Measurements from ENCODE around the gene GTF2I. TPM values are rescaled to one million over a fixed set of nuclear protein-coding genes. Genes with fewer than 3 reads are reported as not detected.
A peak's percentile ranks its signal among the peaks of the same experiment; 100 is the strongest.
"Not testable (repeated sequence)": the region's sequence is repeated elsewhere in the genome, so short reads cannot be mapped to it uniquely, and the experiment has no call there.

GTF2I gene
- polyA plus RNA-seq, 4 donors, result 265 to 437 (median 366) TPM

- DNase-seq (ENCODE audit: low read depth in 4 of 4, low spot score in 3 of 4), result not testable (repeated sequence)
Measured at GRCh38 chr7:74773760-74774750, 116.5 kb downstream of the GTF2I start, which contains the start of gene NCF1. Gene NCF1 (plus strand): TSS chr7:74774011. CDS start chr7:74774032, 21 bp downstream.

DNA sequence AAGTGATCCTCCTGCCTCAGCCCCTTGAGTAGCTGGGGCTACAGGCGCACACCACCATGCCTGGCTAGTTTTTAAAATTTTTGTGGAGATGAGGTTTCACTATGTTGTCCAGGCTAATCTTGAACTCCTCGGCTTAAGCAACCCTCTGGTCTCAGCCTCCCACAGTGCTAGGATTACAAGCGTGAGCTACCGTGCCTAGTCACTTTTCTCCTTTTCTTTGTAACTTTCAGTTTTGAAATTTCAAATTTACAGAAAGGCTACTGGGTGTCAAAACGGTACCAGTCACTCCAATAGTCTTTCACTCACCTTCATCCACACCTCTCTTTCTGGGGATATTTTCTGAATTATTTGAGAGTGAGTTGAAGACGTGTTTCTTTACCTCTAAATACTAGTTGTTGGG is 117.6 kb downstream of the GTF2I start:
- DNase-seq (ENCODE audit: low read depth in 4 of 4, low spot score in 3 of 4), result not testable (repeated sequence)

DNA sequence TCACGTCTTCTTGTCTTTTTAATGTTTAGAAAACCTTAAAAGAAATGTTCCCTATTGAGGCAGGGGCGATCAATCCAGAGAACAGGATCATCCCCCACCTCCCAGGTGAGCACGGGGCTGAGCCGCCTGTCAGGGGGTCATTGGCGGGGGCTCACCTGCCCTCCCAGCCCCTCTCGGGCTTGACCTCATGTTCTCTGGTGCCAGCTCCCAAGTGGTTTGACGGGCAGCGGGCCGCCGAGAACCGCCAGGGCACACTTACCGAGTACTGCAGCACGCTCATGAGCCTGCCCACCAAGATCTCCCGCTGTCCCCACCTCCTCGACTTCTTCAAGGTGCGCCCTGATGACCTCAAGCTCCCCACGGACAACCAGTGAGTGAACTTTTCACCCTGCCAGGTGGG is 121.5 kb downstream of the GTF2I start:
- DNase-seq (ENCODE audit: low read depth in 4 of 4, low spot score in 3 of 4), result not testable (repeated sequence)

DNA sequence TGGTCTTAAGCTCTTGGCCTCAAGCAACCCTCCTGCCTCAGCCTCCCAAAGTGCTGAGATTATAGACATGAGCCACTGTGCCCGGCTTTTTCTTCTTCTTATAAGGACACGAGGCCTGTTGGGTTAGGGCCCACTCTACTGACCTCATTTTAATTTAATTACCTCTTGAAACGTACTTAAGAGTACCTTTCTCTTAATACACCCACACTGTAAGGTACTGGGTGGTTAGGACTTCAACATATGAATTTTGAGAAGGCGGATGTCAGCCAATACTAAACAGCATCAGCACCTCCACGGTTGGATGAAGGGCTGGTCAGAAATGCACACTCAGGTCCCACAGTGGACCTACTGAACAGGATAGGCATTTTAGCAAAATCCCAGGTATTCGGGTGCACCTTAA is 124.2 kb downstream of the GTF2I start:
- DNase-seq (ENCODE audit: low read depth in 4 of 4, low spot score in 3 of 4), result not testable (repeated sequence)

- not testable (repeated sequence) for DNase-seq (ENCODE audit: low read depth in 4 of 4, low spot score in 3 of 4)
Measured at GRCh38 chr7:74783595-74783994, 126.1 kb downstream of the GTF2I start.

GRCh38 chr7:74788369-74789150 is 131.0 kb downstream of the GTF2I start:
- DNase-seq (ENCODE audit: low read depth in 4 of 4, low spot score in 3 of 4), result peak in 3 of 4 donors; percentile 42 to 62 (median 55)

GRCh38 chr7:74789200-74789736 is 131.8 kb downstream of the GTF2I start:
- DNase-seq (ENCODE audit: low read depth in 4 of 4, low spot score in 3 of 4), result not testable (repeated sequence)

DNA sequence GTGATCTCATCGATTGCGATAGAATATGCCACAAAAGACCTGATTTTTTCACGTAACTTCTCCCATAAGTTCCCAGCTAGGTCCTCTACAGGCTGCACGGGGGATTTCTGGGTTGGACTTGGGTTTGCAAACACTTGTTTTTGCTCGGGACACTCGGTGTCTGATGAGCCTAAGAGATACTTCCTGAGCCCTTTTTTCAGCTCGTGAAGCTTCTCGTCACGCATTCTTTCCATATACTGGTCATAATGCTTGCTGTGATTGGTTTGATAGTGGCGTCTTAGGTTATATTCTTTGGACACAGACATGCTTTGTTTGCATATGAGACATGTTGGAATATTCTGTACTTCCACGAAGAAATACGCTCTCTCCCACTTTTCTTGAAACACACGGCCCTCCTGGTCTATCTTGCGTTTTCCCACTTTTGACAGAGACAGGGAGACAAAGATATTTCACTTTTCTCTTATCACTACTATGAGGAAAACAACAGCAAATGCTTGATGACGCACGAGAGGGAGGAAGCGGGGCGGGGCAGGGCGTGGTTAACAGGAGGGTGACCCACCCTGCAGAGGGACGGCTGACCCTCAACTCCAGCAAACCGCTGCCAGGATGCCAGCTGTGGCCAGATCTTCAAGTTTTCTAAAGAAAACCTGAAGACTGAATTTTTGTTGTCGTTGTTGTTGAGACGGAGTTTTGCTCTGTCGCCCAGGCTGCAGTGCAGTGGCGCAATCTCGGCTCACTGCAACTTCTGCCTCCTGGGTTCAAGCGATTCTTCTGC is 140.5 kb downstream of the GTF2I start:
- DNase-seq (ENCODE audit: low read depth in 4 of 4, low spot score in 3 of 4), result not testable (repeated sequence)

DNA sequence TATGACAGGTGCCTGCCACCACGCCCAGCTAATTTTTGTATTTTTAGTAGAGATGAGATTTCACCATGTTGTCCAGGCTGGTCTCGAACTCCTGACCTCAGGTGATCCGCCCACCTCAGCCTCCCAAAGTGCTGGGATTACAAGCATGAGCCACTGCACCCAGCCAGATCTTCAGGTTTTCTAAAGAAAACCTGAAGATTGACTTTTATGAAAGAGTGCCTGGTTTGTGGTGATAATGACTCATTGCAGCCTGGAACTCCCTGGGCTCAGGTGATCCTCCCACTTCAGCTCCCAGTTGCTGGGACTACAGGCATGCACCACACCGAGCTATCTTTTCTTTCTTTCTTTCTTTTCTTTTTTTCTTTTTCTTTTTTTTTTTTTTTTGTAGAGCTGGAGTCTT is 141.1 kb downstream of the GTF2I start:
- DNase-seq (ENCODE audit: low read depth in 4 of 4, low spot score in 3 of 4), result not testable (repeated sequence)

Other genes starting within 250 kb of the GTF2I start
- 10 to 100 TPM; 35.2 to 60.0 (median 50.9) TPM for gene GTF2IRD1, start 203.8 kb upstream of the GTF2I start, polyA plus RNA-seq (ENCODE audit: insufficient read length in 4 of 4)
- gene NCF1, start 116.3 kb downstream of the GTF2I start, polyA plus RNA-seq (ENCODE audit: insufficient read length in 4 of 4), result 1 to 10 TPM; 1.3 to 2.7 (median 1.7) TPM
- 10 to 100 TPM; 22.7 to 39.2 (median 32.2) TPM for gene GTF2IRD2, start 193.9 kb downstream of the GTF2I start, polyA plus RNA-seq (ENCODE audit: insufficient read length in 4 of 4)

All from left renal pelvis (tissue), 4 donors.